GM12874 (cell line): ENCODE results near the gene DHCR7.

Source experiments
- CTCF ChIP-seq: IDR thresholded peaks from 2 replicates; pipeline ENCODE4 v1.5.1; 2011; ENCODE audit warnings: low read depth, mild to moderate bottlenecking, control low read depth, low read length, moderate library complexity; ENCODE audit not compliant: insufficient read depth

DHCR7 gene

GRCh38 chr11:71447791-71448256, 369 bp downstream of the DHCR7 start:
- TF ChIP-seq CTCF = no peak

- TF ChIP-seq CTCF = no peak
Observed at GRCh38 chr11:71446942-71447688, 1.1 kb downstream of the DHCR7 start.

- TF ChIP-seq CTCF = no peak
Observed at GRCh38 chr11:71446150-71446549, 2.0 kb downstream of the DHCR7 start.

- no peak for TF ChIP-seq CTCF
Observed at GRCh38 chr11:71444811-71445210, 3.4 kb downstream of the DHCR7 start.

- no peak for TF ChIP-seq CTCF
Observed at GRCh38 chr11:71443736-71444445, 4.3 kb downstream of the DHCR7 start.

GRCh38 chr11:71442880-71443279, 5.3 kb downstream of the DHCR7 start:
- no peak for TF ChIP-seq CTCF

- TF ChIP-seq CTCF = no peak
Observed at GRCh38 chr11:71442123-71442522, 6.1 kb downstream of the DHCR7 start.
